GM19239 (cell line): ENCODE results near the gene NPIPA1.
A peak's percentile ranks its signal among the peaks of the same experiment; 100 is the strongest.
"Not testable (repeated sequence)": the region's sequence is repeated elsewhere in the genome, so short reads cannot be mapped to it uniquely, and the experiment has no call there.

ENCODE experiments used
- DNase-seq: peaks from one replicate; pipeline ENCODE4 v3.0.0; 2011; ENCODE audit warnings: low spot score; ENCODE audit not compliant: insufficient read length
- FAIRE-seq: peaks from 2 replicates; lab custom pipeline; 2011; peaks lifted over from hg19 to GRCh38; lab: Jason Lieb, UNC

NPIPA1 gene

GRCh38 chr16:14928064-14928714 is 9.1 kb upstream of the NPIPA1 start:
- peak; percentile 18 for DNase-seq
- not testable (repeated sequence) for FAIRE-seq

- DNase-seq, FAIRE-seq: not testable (repeated sequence)
Measured at GRCh38 chr16:14929176-14929575, 8.1 kb upstream of the NPIPA1 start.

GRCh38 chr16:14930246-14930645 is 7.0 kb upstream of the NPIPA1 start:
- not testable (repeated sequence) for DNase-seq, FAIRE-seq

- DNase-seq, FAIRE-seq: not testable (repeated sequence)
Measured at GRCh38 chr16:14930971-14931370, 6.3 kb upstream of the NPIPA1 start.

- not testable (repeated sequence) for DNase-seq, FAIRE-seq
Measured at GRCh38 chr16:14932581-14933375, 4.5 kb upstream of the NPIPA1 start.

GRCh38 chr16:14937994-14938393 is 751 bp downstream of the NPIPA1 start:
- FAIRE-seq, DNase-seq: not testable (repeated sequence)

GRCh38 chr16:14942686-14943085 is 5.4 kb downstream of the NPIPA1 start:
- not testable (repeated sequence) for FAIRE-seq, DNase-seq

- DNase-seq (no peak), FAIRE-seq (no peak)
Measured at GRCh38 chr16:14955546-14956231, 18.4 kb downstream of the NPIPA1 start.

- no peak for DNase-seq
- FAIRE-seq: no peak
Measured at GRCh38 chr16:14957576-14958322, 20.5 kb downstream of the NPIPA1 start.

GRCh38 chr16:14958323-14958600 is 21.0 kb downstream of the NPIPA1 start:
- DNase-seq (no peak), FAIRE-seq (no peak)

- DNase-seq: no peak
- no peak for FAIRE-seq
Measured at GRCh38 chr16:14958970-14959369, 21.7 kb downstream of the NPIPA1 start.

- no peak for FAIRE-seq
Measured at GRCh38 chr16:14961405-14962186, 24.4 kb downstream of the NPIPA1 start.

GRCh38 chr16:14963281-14964173 is 26.3 kb downstream of the NPIPA1 start:
- no peak for FAIRE-seq
- DNase-seq: no peak

More at GRCh38 chr16:14961405-14962186, 24.4 kb downstream of the NPIPA1 start:
- DNase-seq: no peak

- no peak for FAIRE-seq
- DNase-seq: no peak
Measured at GRCh38 chr16:14965328-14965727, 28.1 kb downstream of the NPIPA1 start.

GRCh38 chr16:14969795-14970194 is 32.6 kb downstream of the NPIPA1 start:
- not testable (repeated sequence) for DNase-seq, FAIRE-seq

GRCh38 chr16:14971621-14972228 is 34.5 kb downstream of the NPIPA1 start:
- FAIRE-seq, DNase-seq: not testable (repeated sequence)

- FAIRE-seq, DNase-seq: not testable (repeated sequence)
Measured at GRCh38 chr16:14973785-14974322, 36.6 kb downstream of the NPIPA1 start.

- not testable (repeated sequence) for FAIRE-seq, DNase-seq
Measured at GRCh38 chr16:14974331-14974655, 37.0 kb downstream of the NPIPA1 start.
